Hematopoietic multipotent progenitor cell (in vitro differentiated cells): Measurements from ENCODE around the gene PLEKHG4B. TPM values are rescaled to one million over a fixed set of nuclear protein-coding genes. Genes with fewer than 3 reads are reported as not detected.
"Not testable (repeated sequence)": the region's sequence is repeated elsewhere in the genome, so short reads cannot be mapped to it uniquely, and the experiment has no call there.

ENCODE experiments used
- DNase-seq, 3 donors: peaks; one replicate each; pipeline ENCODE4 v3.0.0-alpha.2; 2011 to 2015; ENCODE audit warnings: low read depth in 2 of 3, low spot score in 2 of 3
- small RNA-seq: library from RNA; depleted of rRNA; stranded (forward); fragments of <200 nt; gene quantifications from one replicate; pipeline ENCODE3, GENCODE V24; 2012
- total RNA-seq: library from RNA; depleted of rRNA; stranded (reverse); fragments of >200 nt; gene quantifications from one replicate; pipeline ENCODE4 v1.2.3, GENCODE V29; 2012

PLEKHG4B gene
- total RNA-seq, 1 donor, result 7.0 TPM

DNA sequence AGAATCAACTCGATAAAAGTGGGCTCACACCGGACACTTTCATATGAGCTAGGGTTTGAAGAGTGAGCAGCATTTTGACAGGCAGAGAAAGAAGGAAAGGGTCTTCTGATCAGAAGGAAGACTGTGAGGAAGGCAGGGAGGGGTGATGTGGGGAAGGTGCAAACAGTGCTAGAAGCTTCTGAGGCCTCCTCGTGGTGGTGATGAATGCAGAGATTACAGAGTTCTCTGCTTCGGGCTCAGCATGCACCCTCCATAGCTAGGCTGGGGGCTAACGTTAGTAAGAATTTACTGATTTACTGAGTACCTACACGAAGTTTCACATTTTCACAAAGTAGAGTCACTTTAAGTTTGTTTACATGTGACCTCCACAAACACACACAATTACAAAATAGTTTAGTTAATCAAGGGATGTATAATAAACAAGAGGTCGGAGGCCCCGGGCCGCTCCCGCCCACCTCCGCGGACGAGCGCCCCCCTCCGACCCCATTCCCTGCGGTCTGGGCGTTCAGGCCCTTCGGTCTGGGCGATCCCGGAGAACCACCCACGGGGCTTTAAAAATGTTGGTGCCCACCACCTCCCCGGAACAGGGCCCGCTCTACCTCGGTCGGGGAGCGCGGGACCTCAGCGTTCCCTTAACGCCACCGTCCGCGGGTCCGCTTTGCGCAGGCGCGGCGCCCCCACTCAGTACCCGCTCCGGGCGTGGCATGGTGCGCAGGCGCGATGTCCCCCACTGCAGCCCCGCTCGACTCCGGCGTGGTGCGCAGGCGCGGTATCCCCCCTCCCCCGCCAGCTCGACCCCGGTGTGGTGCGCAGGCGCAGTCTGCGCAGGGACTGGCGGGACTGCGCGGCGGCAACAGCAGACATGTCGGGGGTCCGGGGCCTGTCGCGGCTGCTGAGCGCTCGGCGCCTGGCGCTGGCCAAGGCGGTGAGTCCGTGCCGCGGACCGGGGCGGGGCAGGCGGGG, 125.8 kb downstream of the PLEKHG4B start, which contains the start of the genes CCDC127 and SDHA:
Gene CCDC127, minus strand, starts transcription at position 660 of the 963 bp plus-strand sequence. CDS start 1,304 bp downstream, outside the sequence.
Gene SDHA, plus strand, starts transcription at position 827 of the 963 bp plus-strand sequence. Its CDS starts 36 bp downstream, at position 863.
- peak; percentile 95 to 99 (median 97) for DNase-seq

DNA sequence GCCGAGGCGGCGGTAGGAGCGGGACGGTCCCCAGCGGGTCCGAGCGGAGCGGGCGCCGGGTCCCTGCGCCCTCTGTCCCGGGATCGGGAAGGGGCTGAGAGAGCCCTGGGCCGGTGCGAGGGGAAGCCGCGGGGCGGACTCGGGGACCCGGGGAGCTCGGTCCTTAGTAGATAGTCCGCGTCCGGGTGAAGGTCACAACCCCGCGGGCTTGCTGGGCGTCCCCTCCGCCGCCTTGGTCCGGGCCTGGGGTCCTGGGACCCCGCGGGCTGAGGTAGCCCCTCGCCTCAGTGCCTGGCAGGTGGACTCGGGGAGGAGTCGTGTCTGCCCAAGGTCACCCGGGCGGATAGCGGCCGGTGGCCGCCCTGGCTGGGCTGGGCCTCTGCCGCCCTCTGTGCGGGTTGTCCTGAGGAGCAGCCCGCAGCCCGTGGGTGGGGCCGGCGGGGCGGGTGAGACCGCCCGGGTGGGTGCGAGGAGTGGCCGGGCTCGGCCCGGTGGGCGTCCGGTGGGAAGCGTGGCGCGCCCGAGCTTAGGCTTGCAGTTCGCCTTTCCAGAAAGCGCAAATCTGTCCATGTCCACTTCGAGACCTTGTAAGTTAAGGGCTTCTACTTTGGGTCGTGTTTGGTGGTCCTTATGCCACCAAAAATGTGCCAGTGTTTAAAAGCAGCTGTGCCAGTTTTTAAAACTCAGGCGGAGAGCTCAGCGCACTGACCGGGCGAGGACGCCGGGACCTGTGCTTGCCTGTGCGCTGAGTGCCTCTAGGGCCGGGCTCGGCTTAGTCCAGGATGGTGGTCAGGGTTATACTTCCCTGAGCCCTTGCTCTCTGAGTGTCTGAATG, 126.7 kb downstream of the PLEKHG4B start:
- peak in 2 of 3 donors; percentile 12 for DNase-seq

DNA sequence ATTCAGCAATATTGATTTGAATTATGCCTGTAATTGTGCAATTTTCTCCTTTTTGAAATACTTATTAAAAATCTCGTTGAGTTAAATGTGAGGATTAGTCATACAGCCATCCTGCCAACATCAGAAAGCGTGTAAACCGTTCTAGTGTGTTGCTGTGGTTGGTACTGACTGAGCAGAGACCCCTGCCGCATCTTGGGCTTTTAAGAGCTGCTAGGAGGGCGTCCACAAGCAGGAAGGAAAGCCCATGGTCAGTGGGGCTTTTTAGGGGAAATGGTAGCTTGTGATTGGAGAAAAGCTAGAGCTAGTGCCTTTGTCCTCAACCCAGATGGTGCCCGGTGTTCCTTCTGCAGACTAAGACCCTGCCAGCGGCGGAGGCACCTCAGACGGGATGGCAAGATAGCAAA, 127.5 kb downstream of the PLEKHG4B start:
- peak in 2 of 3 donors; percentile 56 to 61 for DNase-seq

DNA sequence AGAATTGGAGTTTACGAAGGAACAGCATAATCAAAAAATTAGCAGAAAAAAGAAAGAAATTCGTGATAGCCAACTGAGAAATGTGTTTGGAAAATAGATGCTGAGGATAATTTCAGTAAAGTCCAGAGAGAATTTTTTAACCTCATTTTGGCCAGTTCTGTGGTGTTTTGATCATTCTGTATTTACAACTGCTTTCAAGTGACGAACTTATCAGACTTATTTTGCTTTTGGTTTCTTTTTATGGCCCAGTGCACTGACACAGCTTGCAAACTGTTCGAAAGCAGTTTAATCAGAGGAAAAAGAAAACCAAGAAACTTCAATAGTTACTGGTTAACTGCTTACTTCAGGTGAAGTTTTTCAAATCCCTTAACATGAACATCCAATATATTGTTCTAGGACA, 128.0 kb downstream of the PLEKHG4B start:
- peak in 2 of 3 donors; percentile 19 to 47 for DNase-seq

DNA sequence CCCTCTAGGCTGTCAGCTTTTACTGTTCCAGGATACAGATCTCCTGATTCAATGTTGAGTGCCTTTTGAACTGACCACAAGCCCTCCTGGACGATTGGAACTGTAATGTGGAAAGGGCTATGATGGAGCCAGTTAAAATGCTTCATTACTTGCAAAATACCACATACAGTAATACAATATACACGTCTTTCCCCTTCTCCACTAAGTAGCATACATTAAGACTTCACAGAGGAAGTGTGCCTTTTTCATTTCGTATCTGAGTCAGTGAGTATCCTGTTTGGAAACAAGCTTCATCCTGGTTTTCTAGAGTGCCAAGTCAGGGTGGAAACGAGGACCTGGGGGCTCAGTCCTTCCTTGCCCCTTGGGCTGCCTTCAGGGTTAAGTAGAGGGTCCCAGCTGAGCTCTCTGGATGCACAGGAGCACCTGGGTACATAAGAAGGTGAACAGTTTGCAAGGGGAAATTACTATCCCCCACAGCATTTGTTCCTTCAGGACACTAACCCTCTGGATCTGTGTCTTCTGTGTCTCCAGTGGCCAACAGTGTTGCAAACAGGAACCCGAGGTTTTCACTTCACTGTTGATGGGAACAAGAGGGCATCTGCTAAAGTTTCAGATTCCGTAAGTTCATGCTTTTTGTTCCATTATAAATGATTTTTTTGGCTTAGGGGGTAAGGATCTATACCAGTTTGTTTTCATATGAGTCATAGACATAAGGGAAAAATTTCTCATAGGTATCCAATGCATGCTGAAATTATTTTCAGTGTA, 131.2 kb downstream of the PLEKHG4B start:
- DNase-seq, result not testable (repeated sequence)

DNA sequence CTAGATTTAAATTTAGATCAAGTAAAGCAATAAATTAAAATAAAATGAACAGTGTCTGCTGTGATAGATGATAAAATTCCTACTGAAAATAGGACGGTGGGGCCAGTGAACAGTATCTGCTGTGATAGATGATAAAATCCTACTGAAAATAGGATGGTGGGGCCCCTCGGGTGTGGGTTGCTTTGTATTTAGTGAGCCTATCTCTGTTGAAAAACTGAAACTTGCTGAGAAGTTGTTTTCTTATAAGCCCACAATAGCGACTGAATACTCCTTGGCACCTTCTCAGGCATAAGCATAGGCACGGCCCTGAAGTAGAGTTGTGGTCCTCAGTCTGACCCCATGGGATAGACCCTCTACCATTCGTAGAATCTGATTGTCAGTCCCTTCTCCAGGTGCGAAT, 131.8 kb downstream of the PLEKHG4B start:
- DNase-seq, result no peak

DNA sequence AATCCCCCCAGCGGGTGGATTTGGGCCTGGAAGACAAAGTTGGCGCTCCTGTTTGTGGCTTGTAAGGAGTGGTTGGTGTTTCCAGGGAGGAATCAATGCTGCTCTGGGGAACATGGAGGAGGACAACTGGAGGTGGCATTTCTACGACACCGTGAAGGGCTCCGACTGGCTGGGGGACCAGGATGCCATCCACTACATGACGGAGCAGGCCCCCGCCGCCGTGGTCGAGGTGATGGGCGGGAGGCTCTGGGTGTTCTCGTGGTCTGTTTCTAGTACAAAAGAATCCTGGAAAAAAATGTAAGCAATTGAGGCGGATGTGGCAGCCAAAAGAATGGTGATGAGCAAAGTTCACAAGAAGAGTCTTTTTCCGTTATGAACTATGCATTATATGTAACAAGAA, 133.4 kb downstream of the PLEKHG4B start:
- DNase-seq, result no peak

DNA sequence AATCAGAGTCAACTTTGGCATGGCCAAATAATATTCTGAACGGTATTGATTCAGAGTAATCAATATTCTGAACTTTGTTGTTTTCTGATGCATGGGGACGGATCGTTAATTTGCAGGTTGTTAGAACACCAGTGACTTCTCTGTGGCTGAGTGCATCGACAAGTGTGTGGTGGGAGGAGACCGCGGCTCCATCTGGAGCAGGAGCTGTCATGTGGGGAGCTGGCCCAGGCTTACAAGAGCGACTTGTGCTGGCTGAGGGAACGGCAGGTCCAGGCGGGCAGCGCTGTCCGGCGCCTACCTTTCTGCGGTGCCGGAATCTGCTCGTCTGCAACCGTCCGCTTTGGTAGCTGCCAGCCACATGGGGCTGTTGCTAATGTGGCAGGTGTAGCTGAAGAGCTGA, 135.4 kb downstream of the PLEKHG4B start:
- DNase-seq, result not testable (repeated sequence)

DNA sequence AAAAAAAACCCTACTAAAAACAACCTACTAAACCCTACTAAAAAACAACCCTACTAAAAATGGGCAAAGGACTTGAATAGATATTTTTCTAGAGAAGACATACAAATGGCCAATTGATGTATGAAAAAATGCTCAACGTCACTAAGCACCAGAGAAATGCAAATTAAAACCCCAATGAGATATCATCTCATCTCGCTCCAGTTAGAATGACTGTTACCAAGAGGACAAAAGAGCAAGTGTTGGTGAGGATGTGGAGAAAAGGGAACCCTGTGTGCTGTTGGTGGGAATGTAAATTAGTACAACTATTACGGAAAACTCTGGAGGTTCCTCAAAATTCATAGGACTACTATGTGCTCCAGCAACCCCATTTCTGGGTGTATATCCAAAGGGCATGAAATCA, 136.9 kb downstream of the PLEKHG4B start:
- no peak for DNase-seq

DNA sequence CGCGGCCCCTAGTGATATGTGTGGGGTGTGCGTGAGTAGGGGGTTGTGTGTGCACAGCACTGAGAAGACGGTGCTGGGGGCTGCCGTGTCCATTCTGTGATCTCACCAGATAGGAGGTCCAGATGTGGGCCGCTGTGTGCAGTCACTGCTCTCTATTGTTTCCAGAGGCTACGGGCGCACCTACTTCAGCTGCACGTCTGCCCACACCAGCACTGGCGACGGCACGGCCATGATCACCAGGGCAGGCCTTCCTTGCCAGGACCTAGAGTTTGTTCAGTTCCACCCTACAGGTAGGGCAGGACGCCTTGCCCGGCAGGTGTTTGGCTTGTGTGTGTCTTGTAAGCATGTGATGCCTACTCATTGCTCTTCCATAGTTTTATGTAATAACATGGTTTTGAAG, 138.7 kb downstream of the PLEKHG4B start:
- no peak for DNase-seq

DNA sequence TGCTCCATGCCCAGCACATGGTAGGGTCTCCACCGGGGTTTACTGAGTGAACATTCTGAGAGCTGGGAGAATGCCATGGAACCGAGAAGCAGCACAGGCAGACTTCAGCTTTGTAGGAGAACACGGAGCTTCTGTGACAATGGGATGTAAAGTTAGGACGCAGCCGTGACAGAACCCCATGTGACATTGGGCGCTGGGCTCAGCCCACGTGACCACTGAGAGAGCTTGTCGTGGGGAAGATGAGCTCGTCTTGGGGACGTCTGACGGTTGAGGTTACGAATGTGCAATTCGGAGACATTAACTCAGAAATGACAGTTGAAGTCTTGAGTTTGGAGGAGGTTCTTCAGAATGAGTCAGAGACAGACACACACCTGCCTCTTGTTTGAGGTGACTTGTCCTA, 139.7 kb downstream of the PLEKHG4B start:
- DNase-seq, result no peak

DNA sequence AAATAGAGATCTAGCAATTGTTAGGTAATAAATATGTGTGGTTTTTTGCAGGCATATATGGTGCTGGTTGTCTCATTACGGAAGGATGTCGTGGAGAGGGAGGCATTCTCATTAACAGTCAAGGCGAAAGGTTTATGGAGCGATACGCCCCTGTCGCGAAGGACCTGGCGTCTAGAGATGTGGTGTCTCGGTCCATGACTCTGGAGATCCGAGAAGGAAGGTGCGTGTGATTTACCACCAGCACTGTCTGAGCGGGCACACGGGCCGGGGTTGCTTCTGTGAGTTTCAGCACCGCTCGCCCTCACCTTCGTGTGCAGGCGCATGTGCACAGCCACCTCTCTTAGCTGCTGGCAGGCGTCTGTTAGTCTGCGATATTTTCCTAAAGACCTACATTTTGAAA, 141.5 kb downstream of the PLEKHG4B start:
- not testable (repeated sequence) for DNase-seq

DNA sequence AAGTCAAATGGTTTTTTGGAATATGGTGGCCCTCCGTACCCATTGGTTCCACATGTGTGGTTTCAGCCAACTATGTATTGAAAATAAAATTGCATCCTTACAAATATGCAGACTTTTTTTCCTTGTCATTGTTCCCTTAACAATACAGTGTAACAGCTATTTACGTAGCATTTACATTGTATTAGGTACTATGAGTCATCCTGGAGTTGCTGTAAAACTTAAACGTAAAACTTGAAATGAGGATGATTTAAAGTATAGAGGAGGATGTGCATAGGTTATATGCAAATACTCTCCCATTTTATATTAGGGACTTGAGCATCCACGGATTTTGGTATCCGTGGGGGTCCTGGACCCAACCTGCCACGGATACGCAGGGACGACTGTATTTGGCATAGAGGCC, 142.5 kb downstream of the PLEKHG4B start:
- DNase-seq, result no peak

DNA sequence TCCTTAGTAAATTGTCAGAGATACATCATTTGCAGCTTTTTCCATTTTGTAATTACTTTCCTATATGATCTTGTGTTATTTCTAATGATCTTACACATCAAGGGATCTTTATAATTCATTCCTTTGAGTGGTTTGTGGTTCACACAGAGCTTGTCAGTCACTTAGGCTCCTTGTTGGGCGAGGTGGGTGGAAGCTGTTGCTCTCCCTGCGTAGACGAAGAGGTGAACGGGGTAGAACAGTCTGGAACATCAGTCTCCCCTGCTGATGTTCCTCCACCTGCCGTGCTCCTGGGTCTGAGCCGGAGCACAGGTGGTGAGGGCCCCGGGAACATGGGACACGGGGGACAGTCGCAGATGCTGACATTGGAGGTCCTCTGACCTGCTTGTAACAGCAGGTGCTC, 143.6 kb downstream of the PLEKHG4B start:
- not testable (repeated sequence) for DNase-seq

DNA sequence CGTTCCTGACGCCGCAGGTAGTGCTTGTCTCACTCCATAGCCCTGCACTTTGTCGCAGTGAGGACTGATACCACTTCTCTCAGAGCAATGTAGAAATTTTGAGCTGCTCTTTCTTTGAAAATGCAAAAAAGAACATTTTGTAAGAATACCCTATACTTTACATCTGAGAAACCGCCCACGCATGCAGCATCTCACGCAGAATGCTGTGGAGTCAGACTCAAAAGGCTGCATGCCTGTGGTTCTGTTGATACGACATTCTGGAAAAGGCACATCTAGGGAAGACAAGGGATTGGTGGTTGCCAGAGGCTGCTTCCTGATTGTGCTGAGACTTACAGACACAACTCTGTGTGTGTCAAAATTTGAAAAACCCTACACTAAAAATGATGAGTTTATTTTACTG, 146.0 kb downstream of the PLEKHG4B start:
- DNase-seq, result not testable (repeated sequence)

Small RNA genes lying within 50 kb of the gene (small RNA-seq; reads per million reads assigned to genes)
- not detected for gene RF00019

Other genes with a start within 250 kb of the PLEKHG4B start
- 0.54 TPM for gene LRRC14B, start 99.3 kb downstream of the PLEKHG4B start, total RNA-seq
- 3.2 TPM for gene CCDC127, start 126.0 kb downstream of the PLEKHG4B start, total RNA-seq
- 223 TPM for gene SDHA, start 126.2 kb downstream of the PLEKHG4B start, total RNA-seq
- gene PDCD6, start 179.5 kb downstream of the PLEKHG4B start, total RNA-seq, result 125 TPM
- gene AHRR, start 229.5 kb downstream of the PLEKHG4B start, total RNA-seq, result 0.54 TPM